Measurements from ENCODE around the gene SLC24A4. TPM values are rescaled to one million over a fixed set of nuclear protein-coding genes. Genes with fewer than 3 reads are reported as not detected.
A peak's percentile ranks its signal among the peaks of the same experiment; 100 is the strongest.

SLC24A4 gene
- total and polyA plus RNA-seq, 4 donors, result 0.47 to 2.4 (median 1.0) TPM

- H3K27ac ChIP-seq (ENCODE audit: low read depth in 1 of 2, low read length in 1 of 2), result no peak overlapping the region
Measured at GRCh38 chr14:92524602-92525185, 201.7 kb downstream of the SLC24A4 start.

GRCh38 chr14:92525322-92526095 is 202.5 kb downstream of the SLC24A4 start:
- Histone ChIP-seq H3K4me3 (no peak overlapping the region), H3K4me1 (ENCODE audit: control insufficient read depth in 5 of 5, insufficient read depth in 5 of 5, low read length in 5 of 5) (peaks cover 0 to 34% (median 16%) of the 10 kb centered on the region in 5 donors), H3K27me3 (ENCODE audit: control insufficient read depth in 3 of 3, insufficient read depth in 3 of 3, low read length in 2 of 3) (no peaks in the 10 kb centered on the region), H3K9me3 (ENCODE audit: control insufficient read depth in 4 of 4, insufficient read depth in 3 of 4, low read length in 3 of 4) (no peaks in the 10 kb centered on the region), H3K36me3 (ENCODE audit: control insufficient read depth in 4 of 4, insufficient read depth in 4 of 4, low read length in 4 of 4) (no peaks in the 10 kb centered on the region), H3K27ac (ENCODE audit: low read depth in 1 of 2, low read length in 1 of 2) (no peak overlapping the region), H3K9ac (ENCODE audit: insufficient read depth in 1 of 2, low read length in 2 of 2) (no peak overlapping the region)
- DNase-seq (peak; percentile 43 to 71 (median 52)), ATAC-seq (ENCODE audit: insufficient read depth, low FRiP score) (peak; percentile 29)
- WGBS, 2 donors, result 74 to 79% methylated on average over 12 of the region's 12 CpGs
- TF ChIP-seq CTCF (IDR thresholded peaks at IDR 0.05; ENCODE audit: control extremely low read depth, extremely low read depth), result no peak

More at GRCh38 chr14:92524602-92525185, 201.7 kb downstream of the SLC24A4 start:
- no peaks in the 10 kb centered on the region for H3K36me3 ChIP-seq (ENCODE audit: control insufficient read depth in 4 of 4, insufficient read depth in 4 of 4, low read length in 4 of 4)
- no peak overlapping the region for H3K9ac ChIP-seq (ENCODE audit: insufficient read depth in 1 of 2, low read length in 2 of 2)
- DNase-seq (no peak), ATAC-seq (ENCODE audit: insufficient read depth, low FRiP score) (no peak)
- no peaks in the 10 kb centered on the region for H3K27me3 ChIP-seq (ENCODE audit: control insufficient read depth in 3 of 3, insufficient read depth in 3 of 3, low read length in 2 of 3)
- no peak overlapping the region for H3K4me3 ChIP-seq
- no peak for TF ChIP-seq CTCF (IDR thresholded peaks at IDR 0.05; ENCODE audit: control extremely low read depth, extremely low read depth)
- H3K4me1 ChIP-seq (ENCODE audit: control insufficient read depth in 5 of 5, insufficient read depth in 5 of 5, low read length in 5 of 5), result peaks cover 0 to 34% (median 16%) of the 10 kb centered on the region in 5 donors
- WGBS, 2 donors, result 40 to 64% methylated on average over 9 to 10 of the region's 10 CpGs
- no peaks in the 10 kb centered on the region for H3K9me3 ChIP-seq (ENCODE audit: control insufficient read depth in 4 of 4, insufficient read depth in 3 of 4, low read length in 3 of 4)

- no peaks in the 10 kb centered on the region for H3K9me3 ChIP-seq (ENCODE audit: control insufficient read depth in 4 of 4, insufficient read depth in 3 of 4, low read length in 3 of 4)
- TF ChIP-seq CTCF (IDR thresholded peaks at IDR 0.05; ENCODE audit: control extremely low read depth, extremely low read depth), result no peak
- WGBS, 2 donors, result 81 to 87% methylated on average over 14 of the region's 14 CpGs
- H3K27ac ChIP-seq (ENCODE audit: low read depth in 1 of 2, low read length in 1 of 2), result no peak overlapping the region
- DNase-seq, result peak; percentile 66 to 85 (median 72)
- no peak overlapping the region for H3K9ac ChIP-seq (ENCODE audit: insufficient read depth in 1 of 2, low read length in 2 of 2)
- peaks cover 0 to 40% (median 16%) of the 10 kb centered on the region in 5 donors for H3K4me1 ChIP-seq (ENCODE audit: control insufficient read depth in 5 of 5, insufficient read depth in 5 of 5, low read length in 5 of 5)
- no peaks in the 10 kb centered on the region for H3K27me3 ChIP-seq (ENCODE audit: control insufficient read depth in 3 of 3, insufficient read depth in 3 of 3, low read length in 2 of 3)
- no peak for ATAC-seq (ENCODE audit: insufficient read depth, low FRiP score)
- no peak overlapping the region for H3K4me3 ChIP-seq
- H3K36me3 ChIP-seq (ENCODE audit: control insufficient read depth in 4 of 4, insufficient read depth in 4 of 4, low read length in 4 of 4), result no peaks in the 10 kb centered on the region
Measured at GRCh38 chr14:92527721-92528120, 204.8 kb downstream of the SLC24A4 start.

Measured in lung (tissue), 12 donors.